Central memory CD8-positive, alpha-beta T cell (primary cell): ENCODE measurements around the gene ACSM6.
A peak's percentile ranks its signal among the peaks of the same experiment; 100 is the strongest.

Experiments used
- ATAC-seq: fragments of 150-1000 bp; cut with Tn5 transposase; replicated peaks from 2 replicates; pipeline ENCODE4 v1.10.0; 2022; ENCODE audit warnings: mild to moderate bottlenecking, moderate FRiP score, moderate number of reproducible peaks; ENCODE audit not compliant: poor library complexity, severe bottlenecking; ENCODE audit errors: extremely low read depth
- DNase-seq, 2 donors: peaks; one replicate each; pipeline ENCODE4 v3.0.0; 2021; ENCODE audit warnings: low spot score in 2 of 2
- H3K27ac Mint-ChIP-seq: one replicate; pipeline ENCODE4 v1.8.0; 2022; ENCODE audit warnings: low read depth, mild to moderate bottlenecking, moderate library complexity, mixed read lengths
- H3K27me3 Mint-ChIP-seq: one replicate; pipeline ENCODE4 v1.8.0; 2022; ENCODE audit warnings: mixed read lengths
- H3K36me3 Mint-ChIP-seq: one replicate; pipeline ENCODE4 v1.8.0; 2022; ENCODE audit warnings: mild to moderate bottlenecking, moderate library complexity, mixed read lengths; ENCODE audit not compliant: insufficient read depth
- H3K4me1 Mint-ChIP-seq: one replicate; pipeline ENCODE4 v1.8.0; 2022; ENCODE audit warnings: mixed read lengths
- H3K4me3 Mint-ChIP-seq: one replicate; pipeline ENCODE4 v1.8.0; 2022; ENCODE audit warnings: mild to moderate bottlenecking, moderate library complexity, mixed read lengths
- H3K9me3 Mint-ChIP-seq: one replicate; pipeline ENCODE4 v1.8.0; 2022; ENCODE audit warnings: mixed read lengths

The ACSM6 gene

GRCh38 chr10:95193944-95194343, at the start of gene ACSM6:
TSS of gene ACSM6 (plus strand) at chr10:95194238. CDS start at chr10:95194486, 248 bp downstream.
- H3K36me3 Mint-ChIP-seq, result no peaks in the 10 kb centered on the region
- peaks cover 9% of the 10 kb centered on the region for H3K27me3 Mint-ChIP-seq
- no peaks in the 10 kb centered on the region for H3K9me3 Mint-ChIP-seq
- ATAC-seq (no peak), DNase-seq (no peak)
- no peak within 1 kb of the TSS for H3K27ac Mint-ChIP-seq
- H3K4me1 Mint-ChIP-seq, result no peaks in the 10 kb centered on the region
- H3K4me3 Mint-ChIP-seq, result no peak within 1 kb of the TSS

DNA sequence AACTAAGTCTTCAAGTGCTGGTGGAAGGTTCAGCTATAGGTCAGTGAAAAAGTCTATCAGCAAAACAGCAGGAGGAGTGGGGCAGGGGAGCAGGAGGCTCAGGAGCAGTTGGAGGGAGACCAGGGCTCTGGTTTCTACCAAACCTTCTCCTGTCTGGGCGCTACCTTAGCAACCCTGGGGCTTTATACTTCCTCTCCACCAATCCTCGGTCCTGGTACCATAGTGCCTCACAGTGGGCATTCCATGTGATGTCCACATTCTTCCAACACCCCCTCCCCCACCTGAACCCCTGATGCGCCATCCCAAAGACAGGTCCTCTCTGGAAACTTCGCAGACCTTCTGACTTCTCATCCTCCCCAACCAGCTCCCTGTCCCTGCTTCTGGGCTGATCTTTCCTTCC, 25.3 kb upstream of the ACSM6 start:
- H3K9me3 Mint-ChIP-seq, result peaks cover under 1% of the 10 kb centered on the region
- H3K4me1 Mint-ChIP-seq, result no peaks in the 10 kb centered on the region
- H3K27ac Mint-ChIP-seq, result no peak overlapping the region
- ATAC-seq (no peak), DNase-seq (no peak)
- H3K27me3 Mint-ChIP-seq, result peaks cover 10% of the 10 kb centered on the region
- H3K4me3 Mint-ChIP-seq, result no peak overlapping the region
- H3K36me3 Mint-ChIP-seq, result peaks cover 2% of the 10 kb centered on the region

DNA sequence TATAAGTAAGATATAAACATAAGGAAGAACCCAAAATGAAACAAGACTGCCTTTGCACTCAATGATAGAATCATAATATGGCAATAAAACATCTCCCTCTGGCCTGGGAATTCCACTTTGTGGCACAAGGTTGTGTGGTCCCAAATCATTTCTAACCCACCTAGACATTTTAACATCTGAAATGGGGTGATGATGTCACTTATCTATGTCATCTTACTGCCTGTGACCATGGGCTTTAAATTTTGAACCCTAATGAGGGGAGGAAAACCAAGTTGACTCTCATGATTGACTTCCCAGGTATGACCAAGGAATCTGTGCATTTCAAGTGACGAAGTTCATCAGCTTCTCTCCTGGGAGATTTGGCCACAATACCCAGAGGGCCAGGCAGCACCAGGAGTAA, 24.5 kb upstream of the ACSM6 start:
- Mint-ChIP-seq H3K4me1 (no peaks in the 10 kb centered on the region), H3K27me3 (peaks cover 2% of the 10 kb centered on the region), H3K27ac (no peak overlapping the region), H3K9me3 (no peaks in the 10 kb centered on the region), H3K4me3 (no peak overlapping the region), H3K36me3 (peaks cover 2% of the 10 kb centered on the region)
- no peak for DNase-seq
- ATAC-seq, result no peak

DNA sequence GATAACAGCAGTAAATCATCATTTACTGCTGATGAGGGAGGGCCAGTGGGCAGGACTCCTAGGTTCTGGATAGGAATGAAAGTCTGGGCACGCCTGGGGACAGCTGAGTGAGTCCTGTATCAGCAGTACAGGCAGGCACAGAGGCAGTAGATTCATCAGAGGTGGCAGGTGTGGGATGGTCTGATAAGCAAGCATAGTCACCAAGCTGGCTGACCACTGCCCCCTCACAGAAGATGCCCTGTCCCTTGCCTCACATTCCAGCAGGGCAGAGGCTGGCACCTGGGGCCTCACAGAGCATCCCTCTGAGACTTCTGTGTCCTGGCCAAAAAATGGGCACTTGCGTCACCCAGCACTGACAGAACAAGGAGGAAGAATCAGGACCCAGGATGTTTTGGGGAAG, 23.2 kb upstream of the ACSM6 start:
- no peaks in the 10 kb centered on the region for H3K4me1 Mint-ChIP-seq
- no peaks in the 10 kb centered on the region for H3K9me3 Mint-ChIP-seq
- H3K27ac Mint-ChIP-seq, result no peak overlapping the region
- ATAC-seq (no peak), DNase-seq (no peak)
- no peaks in the 10 kb centered on the region for H3K27me3 Mint-ChIP-seq
- H3K36me3 Mint-ChIP-seq, result peaks cover 4% of the 10 kb centered on the region
- H3K4me3 Mint-ChIP-seq, result no peak overlapping the region

DNA sequence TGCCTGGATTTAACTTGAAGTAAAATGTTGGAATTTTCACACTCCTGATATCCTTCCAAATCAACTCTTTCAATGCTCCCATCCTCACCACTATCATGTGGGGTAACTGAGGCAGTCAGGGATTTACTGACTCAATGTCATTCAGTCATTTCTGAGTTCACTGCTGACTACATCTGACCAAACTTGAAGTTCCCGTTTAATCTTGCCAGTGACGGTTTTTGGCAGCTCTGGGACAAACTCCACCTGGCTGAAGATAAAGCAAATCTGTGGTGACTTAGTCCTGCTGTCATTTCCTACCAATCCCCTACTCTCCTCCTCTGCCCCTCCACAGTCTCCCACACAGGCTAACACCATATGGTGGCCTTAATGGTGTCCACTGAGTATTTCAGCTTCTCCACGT, 22.7 kb upstream of the ACSM6 start:
- ATAC-seq, result no peak
- H3K27ac Mint-ChIP-seq, result no peak overlapping the region
- no peak overlapping the region for H3K4me3 Mint-ChIP-seq
- no peaks in the 10 kb centered on the region for H3K9me3 Mint-ChIP-seq
- H3K4me1 Mint-ChIP-seq, result no peaks in the 10 kb centered on the region
- H3K27me3 Mint-ChIP-seq, result no peaks in the 10 kb centered on the region
- no peak for DNase-seq
- H3K36me3 Mint-ChIP-seq, result peaks cover 4% of the 10 kb centered on the region

GRCh38 chr10:95172851-95173250, 21.2 kb upstream of the ACSM6 start:
- DNase-seq (no peak), ATAC-seq (no peak)
- no peak overlapping the region for H3K4me3 Mint-ChIP-seq
- H3K27me3 Mint-ChIP-seq, result peaks cover 5% of the 10 kb centered on the region
- no peaks in the 10 kb centered on the region for H3K4me1 Mint-ChIP-seq
- no peak overlapping the region for H3K27ac Mint-ChIP-seq
- H3K36me3 Mint-ChIP-seq, result peaks cover 1% of the 10 kb centered on the region
- H3K9me3 Mint-ChIP-seq, result no peaks in the 10 kb centered on the region

DNA sequence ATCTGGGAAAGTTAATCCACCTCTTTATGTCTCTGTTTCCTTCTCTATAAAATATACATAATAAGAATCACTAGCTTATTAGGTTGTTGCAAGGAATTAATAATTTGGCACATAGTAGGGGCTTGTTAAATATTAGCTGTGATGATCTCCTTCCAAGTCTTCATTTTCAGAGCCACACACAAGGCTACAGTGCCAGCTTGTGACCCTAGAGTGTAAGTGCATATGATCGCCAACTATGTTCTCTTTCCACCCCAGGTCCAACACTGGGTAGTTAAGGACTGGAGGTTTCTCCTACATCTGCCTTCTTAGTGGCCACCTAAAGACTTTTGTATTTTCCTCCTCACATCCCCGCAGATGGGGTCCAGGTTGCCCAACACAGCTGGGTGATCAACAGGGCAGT, 17.9 kb upstream of the ACSM6 start:
- Mint-ChIP-seq H3K27me3 (peaks cover 9% of the 10 kb centered on the region), H3K9me3 (no peaks in the 10 kb centered on the region), H3K4me3 (no peak overlapping the region), H3K36me3 (peaks cover 1% of the 10 kb centered on the region), H3K4me1 (no peaks in the 10 kb centered on the region), H3K27ac (no peak overlapping the region)
- ATAC-seq (no peak), DNase-seq (no peak)

DNA sequence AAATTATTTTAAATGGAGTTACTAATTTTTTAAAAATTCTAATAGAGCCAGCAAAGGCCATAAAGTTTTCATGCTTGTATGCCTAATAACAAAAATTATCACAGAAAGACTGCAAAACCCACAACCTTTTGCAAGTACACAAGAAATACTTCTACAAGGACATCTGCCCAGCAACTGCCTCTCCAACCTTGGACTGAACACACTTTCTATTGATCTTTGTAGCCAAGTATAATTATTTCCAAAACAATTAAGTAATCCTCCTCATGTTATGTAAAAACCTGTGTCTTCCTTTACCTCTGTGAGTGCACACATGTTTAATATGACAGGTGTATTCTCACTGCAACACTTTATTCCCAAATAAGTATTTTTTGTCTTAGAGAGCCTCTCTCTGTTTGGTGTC, 16.6 kb upstream of the ACSM6 start:
- peaks cover 20% of the 10 kb centered on the region for H3K27me3 Mint-ChIP-seq
- no peaks in the 10 kb centered on the region for H3K4me1 Mint-ChIP-seq
- ATAC-seq (no peak), DNase-seq (no peak)
- no peak overlapping the region for H3K27ac Mint-ChIP-seq
- H3K4me3 Mint-ChIP-seq, result no peak overlapping the region
- H3K9me3 Mint-ChIP-seq, result no peaks in the 10 kb centered on the region
- peaks cover 1% of the 10 kb centered on the region for H3K36me3 Mint-ChIP-seq

- Mint-ChIP-seq H3K4me1 (no peaks in the 10 kb centered on the region), H3K9me3 (no peaks in the 10 kb centered on the region), H3K4me3 (no peak overlapping the region), H3K27ac (no peak overlapping the region), H3K36me3 (peaks cover 1% of the 10 kb centered on the region), H3K27me3 (peaks cover 20% of the 10 kb centered on the region)
- ATAC-seq, result no peak
- no peak for DNase-seq
Observed at GRCh38 chr10:95178266-95178665, 15.8 kb upstream of the ACSM6 start.

GRCh38 chr10:95178797-95179196, 15.2 kb upstream of the ACSM6 start:
- H3K4me3 Mint-ChIP-seq, result no peak overlapping the region
- H3K27ac Mint-ChIP-seq, result no peak overlapping the region
- H3K27me3 Mint-ChIP-seq, result peaks cover 22% of the 10 kb centered on the region
- peaks cover 1% of the 10 kb centered on the region for H3K36me3 Mint-ChIP-seq
- H3K9me3 Mint-ChIP-seq, result no peaks in the 10 kb centered on the region
- no peak for DNase-seq
- H3K4me1 Mint-ChIP-seq, result peaks cover 2% of the 10 kb centered on the region
- ATAC-seq, result no peak

- H3K36me3 Mint-ChIP-seq, result no peaks in the 10 kb centered on the region
- peaks cover 6% of the 10 kb centered on the region for H3K4me1 Mint-ChIP-seq
- peaks cover 30% of the 10 kb centered on the region for H3K27me3 Mint-ChIP-seq
- H3K27ac Mint-ChIP-seq, result no peak overlapping the region
- DNase-seq, result no peak
- H3K4me3 Mint-ChIP-seq, result no peak overlapping the region
- no peaks in the 10 kb centered on the region for H3K9me3 Mint-ChIP-seq
- ATAC-seq, result no peak
Observed at GRCh38 chr10:95181726-95182125, 12.3 kb upstream of the ACSM6 start.

DNA sequence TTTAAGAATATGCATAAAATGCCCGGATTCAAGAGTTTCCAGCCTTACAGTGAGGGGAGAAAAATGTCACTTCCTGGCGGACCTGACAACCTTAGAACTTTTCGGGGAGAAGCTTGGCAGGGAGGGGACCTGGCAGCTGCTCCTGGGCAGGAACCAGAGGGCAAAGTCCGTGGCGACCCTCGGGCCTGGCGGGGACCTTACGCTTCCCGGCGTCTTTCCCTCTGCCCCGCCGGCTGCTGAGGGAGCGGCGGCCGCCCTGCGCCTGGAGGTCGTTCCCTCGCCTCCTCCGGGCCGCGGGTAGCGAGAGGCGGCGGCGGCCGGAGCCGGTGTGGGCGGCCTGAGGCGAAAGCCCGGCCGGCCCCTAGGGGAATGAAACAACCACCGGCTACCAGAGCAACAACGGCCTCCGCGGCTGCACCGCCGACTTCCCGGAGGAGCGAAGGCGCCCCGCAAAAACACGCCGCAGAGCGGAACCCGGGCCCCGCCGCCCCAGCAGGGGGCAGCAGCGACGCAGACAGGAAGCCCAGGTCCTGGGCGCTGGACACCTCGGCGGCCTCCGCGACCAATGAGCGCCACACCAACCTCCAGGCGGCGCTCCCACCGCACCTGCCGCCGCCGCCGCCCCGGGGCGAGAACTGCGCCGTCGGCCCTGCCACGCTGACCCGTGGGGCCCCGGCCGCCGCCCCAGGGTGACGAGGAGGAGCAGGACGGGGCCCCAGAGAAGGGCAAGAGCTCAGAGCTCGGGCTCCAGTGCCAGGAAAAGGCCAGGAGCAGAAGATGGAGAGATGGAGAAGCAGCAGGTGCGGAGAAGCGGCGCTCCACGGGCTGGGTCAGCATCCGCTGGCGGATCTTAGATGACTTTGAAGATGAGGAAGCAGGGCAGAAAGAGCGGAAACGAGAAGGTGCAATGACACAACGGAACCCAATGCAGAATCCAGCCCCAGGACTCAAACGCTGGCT, 10.5 kb upstream of the ACSM6 start:
- ATAC-seq (peak; percentile 81), DNase-seq (peak; percentile 30 to 49)
- Mint-ChIP-seq H3K36me3 (no peaks in the 10 kb centered on the region), H3K27ac (peak overlapping the region; percentile 72), H3K9me3 (no peaks in the 10 kb centered on the region), H3K4me1 (peaks cover 6% of the 10 kb centered on the region), H3K4me3 (peak overlapping the region; percentile 67), H3K27me3 (peaks cover 21% of the 10 kb centered on the region)

DNA sequence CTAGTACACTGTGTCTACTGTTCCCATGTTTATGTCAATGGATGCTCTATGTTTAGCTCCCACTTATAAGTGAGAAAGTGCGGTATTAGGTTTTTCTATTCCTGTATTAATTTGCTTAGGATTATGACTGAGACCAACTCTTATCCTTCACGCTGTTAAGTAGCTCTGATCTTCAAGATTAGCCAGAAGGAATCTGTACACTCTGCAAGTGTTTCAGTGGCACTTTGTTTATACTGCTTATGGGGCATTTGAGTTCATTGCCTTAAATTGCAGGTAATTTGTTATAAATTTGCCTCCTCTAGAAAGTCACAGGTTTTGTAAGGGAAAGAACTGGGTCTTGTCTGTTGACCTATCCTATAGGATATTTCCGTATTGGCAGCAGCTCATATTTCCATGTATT, 6.4 kb upstream of the ACSM6 start:
- ATAC-seq, result no peak
- no peak for DNase-seq
- H3K4me1 Mint-ChIP-seq, result peaks cover 6% of the 10 kb centered on the region
- no peaks in the 10 kb centered on the region for H3K36me3 Mint-ChIP-seq
- H3K4me3 Mint-ChIP-seq, result no peak overlapping the region
- H3K27ac Mint-ChIP-seq, result no peak overlapping the region
- peaks cover 10% of the 10 kb centered on the region for H3K27me3 Mint-ChIP-seq
- no peaks in the 10 kb centered on the region for H3K9me3 Mint-ChIP-seq
